Neural crest cell (in vitro differentiated cells): Measurements from ENCODE around the gene NCAN. TPM values are rescaled to one million over a fixed set of nuclear protein-coding genes. Genes with fewer than 3 reads are reported as not detected.

ENCODE experiments used
- DNase-seq: peaks from one replicate; pipeline ENCODE4 v3.0.0; 2021; ENCODE audit warnings: low read depth, mixed read lengths, low spot score
- H3K27ac Mint-ChIP-seq: one replicate; pipeline ENCODE4 v1.8.0; 2021; ENCODE audit warnings: mild to moderate bottlenecking, mixed read lengths; ENCODE audit not compliant: unreplicated experiment
- H3K27me3 Mint-ChIP-seq: 2 replicates; pipeline ENCODE4 v1.8.0; 2021; ENCODE audit warnings: low read depth, mild to moderate bottlenecking, mixed read lengths
- H3K36me3 Mint-ChIP-seq: 2 replicates; pipeline ENCODE4 v1.8.0; 2021; ENCODE audit warnings: low read depth, mild to moderate bottlenecking, mixed read lengths
- H3K4me1 Mint-ChIP-seq: 2 replicates; pipeline ENCODE4 v1.8.0; 2021; ENCODE audit warnings: mixed read lengths
- H3K4me3 Mint-ChIP-seq: one replicate; pipeline ENCODE4 v1.8.0; 2021; ENCODE audit warnings: mild to moderate bottlenecking, mixed read lengths
- H3K9me3 Mint-ChIP-seq: 2 replicates; pipeline ENCODE4 v1.8.0; 2021; ENCODE audit warnings: mixed read lengths
- CTCF ChIP-seq: fragments of 200-600 bp; sonication (generic); conservative IDR thresholded peaks from 2 replicates; pipeline ENCODE4 v1.5.0; 2021; ENCODE audit warnings: antibody characterized with exemption, mild to moderate bottlenecking
- total RNA-seq: library from RNA; stranded (reverse); gene quantifications from 2 replicates; pipeline ENCODE4 v1.2.1, GENCODE V29; 2021

Gene NCAN
- total RNA-seq, 1 donor from 2014 or later, result 12.3 TPM

GRCh38 chr19:19203012-19203856 lies 8.5 kb upstream of the NCAN start, which contains the start of gene NR2C2AP:
Gene NR2C2AP (minus strand): TSS chr19:19203414. CDS start chr19:19203060, 354 bp downstream.
- TF ChIP-seq CTCF, result no peak
- peak; percentile 77 for DNase-seq
- peaks cover 23% of the 10 kb centered on the region for H3K4me1 Mint-ChIP-seq
- H3K4me3 Mint-ChIP-seq, result peak within 1 kb of the TSS; percentile 97
- H3K27ac Mint-ChIP-seq, result peak within 1 kb of the TSS; percentile 88
- no peaks in the 10 kb centered on the region for H3K9me3 Mint-ChIP-seq
- no peaks in the 10 kb centered on the region for H3K36me3 Mint-ChIP-seq
- peaks cover 32% of the 10 kb centered on the region for H3K27me3 Mint-ChIP-seq

GRCh38 chr19:19204181-19204580 lies 7.6 kb upstream of the NCAN start:
- TF ChIP-seq CTCF, result no peak
- H3K4me3 Mint-ChIP-seq, result peak overlapping the region; percentile 97
- no peak overlapping the region for H3K27ac Mint-ChIP-seq
- peaks cover 34% of the 10 kb centered on the region for H3K27me3 Mint-ChIP-seq
- no peak for DNase-seq
- H3K4me1 Mint-ChIP-seq, result peaks cover 23% of the 10 kb centered on the region
- H3K36me3 Mint-ChIP-seq, result no peaks in the 10 kb centered on the region
- H3K9me3 Mint-ChIP-seq, result no peaks in the 10 kb centered on the region

GRCh38 chr19:19205416-19206410 lies 6.0 kb upstream of the NCAN start:
- no peaks in the 10 kb centered on the region for H3K36me3 Mint-ChIP-seq
- peaks cover 47% of the 10 kb centered on the region for H3K27me3 Mint-ChIP-seq
- H3K27ac Mint-ChIP-seq, result no peak overlapping the region
- H3K9me3 Mint-ChIP-seq, result no peaks in the 10 kb centered on the region
- H3K4me3 Mint-ChIP-seq, result peak overlapping the region; percentile 64
- no peak for TF ChIP-seq CTCF
- peaks cover 23% of the 10 kb centered on the region for H3K4me1 Mint-ChIP-seq
- no peak for DNase-seq

GRCh38 chr19:19206938-19207337 lies 4.8 kb upstream of the NCAN start:
- Mint-ChIP-seq H3K27ac (peak overlapping the region; percentile 84), H3K9me3 (no peaks in the 10 kb centered on the region), H3K36me3 (no peaks in the 10 kb centered on the region), H3K4me1 (peaks cover 23% of the 10 kb centered on the region), H3K27me3 (peaks cover 57% of the 10 kb centered on the region), H3K4me3 (peak overlapping the region; percentile 16)
- DNase-seq, result no peak
- no peak for TF ChIP-seq CTCF
